GM10847 (cell line): ENCODE results near the gene AXIN2.

ENCODE experiments used
- POLR2A ChIP-seq: IDR thresholded peaks from 2 replicates; pipeline ENCODE4 v1.6.1; 2011; ENCODE audit not compliant: insufficient read length; ENCODE audit errors: extremely low read depth

AXIN2 gene, protein sequence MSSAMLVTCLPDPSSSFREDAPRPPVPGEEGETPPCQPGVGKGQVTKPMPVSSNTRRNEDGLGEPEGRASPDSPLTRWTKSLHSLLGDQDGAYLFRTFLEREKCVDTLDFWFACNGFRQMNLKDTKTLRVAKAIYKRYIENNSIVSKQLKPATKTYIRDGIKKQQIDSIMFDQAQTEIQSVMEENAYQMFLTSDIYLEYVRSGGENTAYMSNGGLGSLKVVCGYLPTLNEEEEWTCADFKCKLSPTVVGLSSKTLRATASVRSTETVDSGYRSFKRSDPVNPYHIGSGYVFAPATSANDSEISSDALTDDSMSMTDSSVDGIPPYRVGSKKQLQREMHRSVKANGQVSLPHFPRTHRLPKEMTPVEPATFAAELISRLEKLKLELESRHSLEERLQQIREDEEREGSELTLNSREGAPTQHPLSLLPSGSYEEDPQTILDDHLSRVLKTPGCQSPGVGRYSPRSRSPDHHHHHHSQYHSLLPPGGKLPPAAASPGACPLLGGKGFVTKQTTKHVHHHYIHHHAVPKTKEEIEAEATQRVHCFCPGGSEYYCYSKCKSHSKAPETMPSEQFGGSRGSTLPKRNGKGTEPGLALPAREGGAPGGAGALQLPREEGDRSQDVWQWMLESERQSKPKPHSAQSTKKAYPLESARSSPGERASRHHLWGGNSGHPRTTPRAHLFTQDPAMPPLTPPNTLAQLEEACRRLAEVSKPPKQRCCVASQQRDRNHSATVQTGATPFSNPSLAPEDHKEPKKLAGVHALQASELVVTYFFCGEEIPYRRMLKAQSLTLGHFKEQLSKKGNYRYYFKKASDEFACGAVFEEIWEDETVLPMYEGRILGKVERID

DNA sequence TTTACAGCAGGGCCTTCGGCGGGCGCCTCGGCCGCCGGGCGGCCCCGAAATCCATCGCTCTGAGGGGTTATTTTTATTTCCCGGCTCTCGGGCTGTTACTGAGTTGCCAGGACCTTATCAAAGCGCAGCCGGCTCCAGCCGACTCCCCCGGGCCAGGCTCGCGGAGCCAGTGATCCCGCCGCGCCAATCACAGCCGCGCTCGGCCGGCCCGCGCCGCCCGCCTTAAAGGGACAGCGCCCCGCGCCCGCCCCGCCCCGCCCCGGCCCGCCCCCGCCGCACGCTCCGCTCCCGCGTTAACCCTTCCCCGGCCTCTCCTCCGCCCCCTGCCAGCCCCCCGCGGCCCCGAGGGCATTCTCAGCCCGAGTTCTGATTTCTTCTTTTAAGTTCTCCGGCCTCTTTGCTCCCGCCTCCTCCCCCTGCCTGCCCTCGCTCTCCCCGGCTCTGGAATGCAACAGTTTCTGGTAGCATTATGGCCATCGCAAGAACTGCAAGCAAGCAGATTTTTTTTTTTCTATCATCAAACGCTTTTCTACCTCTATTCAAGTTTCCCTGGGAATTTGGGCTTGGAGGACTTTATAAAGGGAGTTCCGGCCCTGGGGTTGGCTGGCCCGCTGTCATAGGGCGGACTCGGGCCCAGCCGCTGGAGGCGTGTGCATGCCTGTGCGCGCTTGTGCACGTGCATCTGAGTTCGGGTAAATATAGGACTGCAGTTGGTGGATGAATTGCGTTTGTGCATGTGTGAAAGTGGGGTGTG, at the start of gene AXIN2:
AXIN2 (minus strand) TSS at position 197 of the 754 bp plus-strand sequence. CDS start 3,028 bp downstream, outside the sequence.
- no peak for TF ChIP-seq POLR2A

DNA sequence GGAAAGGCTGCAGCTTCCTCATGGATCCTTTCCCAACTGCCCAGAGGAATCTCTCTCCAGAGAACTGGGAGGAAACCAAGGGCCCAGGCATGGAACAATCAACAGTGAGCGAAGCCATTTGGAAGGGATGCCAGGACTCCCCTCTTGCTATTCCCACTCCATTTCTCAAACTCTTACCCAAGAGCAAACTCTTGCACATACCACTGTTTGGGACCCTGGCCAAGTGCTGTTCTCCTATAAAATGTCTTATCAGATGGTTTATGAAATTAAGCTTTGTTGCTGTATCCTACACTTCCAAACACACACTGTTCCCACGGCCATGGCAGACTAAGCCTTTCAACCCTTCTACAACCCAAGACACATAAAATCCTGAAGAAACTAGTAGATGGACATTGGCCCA, 48.3 kb upstream of the AXIN2 start:
- no peak for TF ChIP-seq POLR2A

DNA sequence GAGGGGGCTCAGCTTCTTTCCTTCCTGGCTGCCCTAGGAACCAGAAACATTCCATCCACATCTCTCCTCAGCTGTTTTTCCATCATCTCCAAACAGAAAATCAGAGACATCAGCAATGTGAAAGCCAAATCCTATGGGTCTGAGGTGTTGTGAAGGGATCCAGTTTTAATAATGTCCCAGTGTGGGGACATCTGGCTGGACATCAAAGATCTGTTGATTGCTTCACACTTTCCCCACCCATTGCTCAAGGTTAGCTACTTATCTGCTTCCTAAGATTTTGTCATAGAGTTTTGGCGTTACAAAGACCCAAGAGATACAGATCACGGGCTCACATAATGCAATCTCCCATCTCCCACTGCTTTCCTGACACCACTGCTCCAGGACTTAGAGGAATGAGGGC, 47.8 kb upstream of the AXIN2 start:
- no peak for TF ChIP-seq POLR2A

DNA sequence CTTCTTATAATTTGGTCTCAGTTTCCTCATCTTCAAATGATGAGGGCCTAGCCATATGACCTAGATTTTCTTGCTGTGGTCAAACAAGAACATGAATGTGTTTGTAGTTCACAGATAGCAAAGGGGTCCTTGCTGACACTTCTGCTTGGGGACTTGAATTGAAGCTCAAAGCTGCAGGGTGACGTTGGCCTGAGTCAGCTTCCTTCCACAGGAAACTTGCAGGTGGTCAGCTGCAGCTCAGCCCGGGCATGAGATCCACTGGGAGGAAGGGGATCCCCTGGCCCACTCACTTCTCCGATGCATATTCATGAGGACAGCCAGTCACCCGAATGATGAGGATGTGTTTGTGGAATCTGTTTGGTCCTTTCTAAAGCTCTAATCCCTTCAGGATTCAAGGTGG, 42.6 kb upstream of the AXIN2 start:
- TF ChIP-seq POLR2A, result no peak

DNA sequence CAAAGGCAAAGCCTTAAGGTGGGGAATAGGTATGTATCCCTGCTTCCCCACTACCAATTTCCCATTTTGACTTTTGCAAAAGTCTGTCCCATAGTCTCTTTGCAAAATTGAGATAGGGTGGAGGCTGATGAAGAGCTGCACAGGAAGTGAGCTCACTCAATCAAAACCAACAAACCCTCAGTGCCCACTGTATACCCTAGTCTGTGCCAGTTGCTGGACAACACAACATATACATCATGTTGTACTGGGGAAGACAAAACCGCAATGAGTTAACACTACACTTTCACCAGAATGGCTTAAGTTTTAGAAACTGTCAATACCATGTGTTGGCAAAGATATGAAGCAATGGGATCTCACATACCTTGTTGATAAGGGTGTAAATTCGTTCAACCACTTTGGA, 40.4 kb upstream of the AXIN2 start:
- TF ChIP-seq POLR2A, result no peak

DNA sequence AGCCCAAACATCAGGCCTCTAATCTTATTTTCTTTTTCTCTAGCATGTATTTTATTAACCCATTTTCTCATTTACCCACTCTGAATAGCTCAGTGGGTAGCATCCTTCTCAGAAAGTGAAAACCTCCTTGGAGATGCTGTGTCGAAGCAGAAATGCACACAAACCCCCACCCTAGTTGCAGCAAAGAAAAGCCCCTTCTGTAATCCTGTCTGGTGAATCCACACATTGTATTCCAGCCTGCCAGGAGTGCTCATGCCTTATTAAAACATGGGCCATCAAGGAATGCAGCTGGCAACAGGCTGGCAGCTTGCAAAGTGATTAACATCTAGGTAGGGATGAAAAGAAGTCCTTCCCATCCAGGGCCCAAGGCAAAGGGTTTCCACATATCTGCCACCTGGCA, 39.7 kb upstream of the AXIN2 start:
- TF ChIP-seq POLR2A, result no peak

DNA sequence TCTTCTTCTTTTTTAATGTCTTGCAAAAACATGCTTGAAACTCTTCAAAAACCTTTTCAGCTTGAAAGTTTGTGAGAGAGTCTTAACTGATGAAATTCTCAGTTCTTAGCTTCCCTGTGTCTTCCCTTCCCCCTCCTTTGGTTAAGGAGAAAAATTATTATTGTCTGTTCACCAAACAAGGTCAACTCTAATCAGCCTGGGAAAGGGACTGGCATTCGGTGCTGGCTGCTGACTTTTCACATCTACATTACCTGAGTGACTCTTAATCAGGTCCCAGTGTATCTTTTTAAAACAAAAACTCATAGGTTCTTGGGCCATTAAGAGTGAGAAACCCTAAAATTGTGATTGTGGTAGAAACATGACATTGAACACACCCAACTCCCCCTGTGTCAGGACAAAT, 39.1 kb upstream of the AXIN2 start:
- no peak for TF ChIP-seq POLR2A

DNA sequence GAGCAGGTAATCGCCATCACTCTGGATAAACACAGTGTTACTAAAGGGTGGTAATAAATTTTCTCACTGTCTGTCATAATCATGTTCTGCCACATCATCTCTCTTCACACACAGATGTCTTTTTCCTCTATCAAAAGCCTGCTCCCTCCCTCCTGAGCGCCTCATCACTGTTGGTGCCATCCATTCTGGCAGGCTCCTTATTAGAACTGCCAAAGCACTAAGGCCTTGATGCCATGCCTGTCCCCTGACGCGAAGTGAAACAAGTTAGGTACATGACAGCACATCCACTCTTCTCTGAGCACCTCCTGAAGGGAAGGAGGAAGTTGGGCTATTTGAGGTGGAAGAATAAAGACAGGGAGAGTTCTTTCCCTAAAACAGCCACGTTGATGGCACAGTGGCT, 38.2 kb upstream of the AXIN2 start:
- no peak for TF ChIP-seq POLR2A

DNA sequence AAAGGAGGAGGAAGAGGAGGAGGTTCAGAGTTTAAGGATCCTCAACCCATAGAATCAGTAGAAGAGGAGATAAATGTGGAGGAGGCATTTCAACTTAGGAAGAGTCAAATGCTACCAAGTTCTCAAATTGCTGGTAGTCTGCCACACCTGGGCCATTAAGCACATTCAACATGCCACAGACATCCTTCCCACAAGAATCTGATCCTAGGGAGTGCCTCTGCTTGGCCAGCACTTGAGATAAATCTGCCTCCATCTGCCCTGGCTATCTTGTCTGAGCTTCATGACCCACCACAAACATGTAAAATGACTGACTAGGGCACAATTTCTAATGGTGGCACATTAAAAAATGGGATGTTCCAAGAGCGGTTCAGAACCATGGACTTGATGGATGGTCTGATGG, 37.3 kb upstream of the AXIN2 start:
- no peak for TF ChIP-seq POLR2A

DNA sequence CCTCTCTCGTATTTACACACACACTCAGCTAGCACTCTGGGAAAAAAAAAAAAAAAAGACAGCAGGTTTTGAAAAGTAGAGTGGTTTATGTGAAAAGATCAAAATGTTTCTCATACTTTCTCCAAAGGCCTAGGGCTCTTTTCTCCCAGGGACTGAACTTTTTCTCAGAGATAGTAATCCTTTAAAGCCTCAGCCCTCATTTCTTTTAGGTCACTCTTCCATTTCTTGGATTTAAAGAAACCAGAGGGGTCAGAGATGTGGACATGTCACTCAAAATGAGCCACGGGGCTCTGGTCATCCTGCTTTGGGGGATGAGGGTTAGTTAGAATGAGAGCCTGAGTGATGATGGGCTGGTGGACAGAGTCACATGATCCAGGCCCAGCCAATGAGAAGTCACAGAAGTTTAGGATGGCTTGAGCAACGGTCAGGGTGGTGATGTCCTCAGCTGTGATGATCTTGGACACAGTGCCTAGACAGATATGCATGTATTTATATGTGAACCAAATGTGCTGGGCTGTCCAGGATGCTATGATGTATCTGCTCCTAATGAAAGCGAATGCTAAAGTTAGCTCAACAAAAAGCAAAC, 33.7 kb upstream of the AXIN2 start:
- no peak for TF ChIP-seq POLR2A

DNA sequence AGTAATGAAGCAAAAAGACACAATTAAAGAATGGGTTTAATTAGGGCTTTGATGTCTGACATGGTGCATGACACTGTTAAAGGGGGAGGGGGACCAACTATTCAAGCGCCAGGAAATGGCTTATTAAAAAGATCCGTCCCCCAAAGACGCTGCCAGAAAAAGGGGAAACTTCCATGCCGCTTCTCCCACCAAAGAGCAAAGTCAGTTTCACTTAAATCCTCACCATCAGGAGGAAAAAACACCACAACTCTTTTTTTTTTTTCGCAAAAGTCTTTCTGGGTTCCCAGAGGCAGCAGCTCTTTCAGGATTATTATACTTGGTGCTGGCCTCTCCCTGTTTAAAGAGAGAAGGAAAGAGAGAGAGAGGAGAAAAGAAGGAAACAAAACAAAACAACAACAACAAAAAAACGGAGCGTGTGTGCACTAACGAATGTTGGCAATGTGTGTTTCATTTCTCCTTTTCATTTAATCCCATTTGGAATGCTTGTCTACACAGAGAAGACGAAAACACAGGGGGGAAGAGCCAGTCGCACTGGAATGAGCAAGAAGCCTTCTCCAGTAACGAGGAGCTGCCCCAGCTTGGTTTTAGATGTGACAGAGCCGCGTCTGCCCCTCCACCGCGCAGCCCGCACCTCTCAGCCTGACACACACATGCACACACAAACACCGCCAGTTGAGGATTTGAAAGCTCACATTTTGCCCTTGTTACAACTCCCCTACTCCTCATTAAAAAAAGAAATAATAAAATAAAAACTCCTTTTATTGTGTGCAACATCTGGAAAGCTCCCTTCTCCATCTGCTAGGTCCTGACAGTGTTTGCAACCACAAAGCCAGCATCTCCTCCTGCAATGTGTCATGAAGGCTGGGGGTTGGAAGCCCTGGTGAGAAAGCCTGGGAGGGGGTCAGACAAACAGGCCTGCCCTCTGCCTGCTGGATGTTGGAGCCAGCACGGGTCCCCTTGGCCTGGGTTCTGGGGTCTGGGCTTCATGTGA, 32.7 kb upstream of the AXIN2 start:
- no peak for TF ChIP-seq POLR2A

DNA sequence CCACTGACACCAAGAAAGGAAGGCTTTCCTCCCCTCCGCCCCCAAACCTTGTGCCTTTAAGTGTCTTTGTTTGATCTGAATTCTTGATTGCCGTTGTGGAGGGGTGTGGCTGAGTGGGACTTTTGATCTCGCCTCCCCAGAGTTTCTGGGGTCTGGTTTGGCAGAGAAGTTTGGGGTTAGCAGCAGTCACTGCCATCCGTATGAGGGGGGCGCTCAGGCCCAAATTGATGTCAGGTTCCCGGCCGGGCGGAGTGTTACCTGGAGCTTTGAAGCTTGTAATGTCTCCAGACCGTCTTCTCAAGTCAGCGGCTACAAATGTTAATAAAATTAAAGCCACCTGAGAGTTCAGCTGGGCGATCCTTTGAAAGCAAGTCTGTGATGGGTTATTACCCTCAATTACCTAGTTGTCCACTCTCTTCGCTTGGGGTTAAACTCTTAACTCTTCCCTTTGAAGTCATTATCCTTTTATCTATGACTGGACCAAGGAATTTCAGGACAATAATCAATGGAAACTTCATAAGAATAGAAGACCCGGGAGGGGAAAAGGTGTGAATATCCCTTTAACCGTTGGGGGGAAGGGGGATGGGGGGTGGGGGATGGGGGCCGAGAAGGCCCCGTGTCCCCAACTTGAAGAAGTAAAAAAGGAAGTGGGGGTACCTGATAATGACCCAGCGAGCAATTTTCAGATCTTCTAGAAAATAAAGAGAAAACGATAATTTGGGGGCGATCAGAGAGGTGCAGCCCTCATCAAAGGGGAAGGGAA, 31.8 kb upstream of the AXIN2 start:
- TF ChIP-seq POLR2A, result no peak

DNA sequence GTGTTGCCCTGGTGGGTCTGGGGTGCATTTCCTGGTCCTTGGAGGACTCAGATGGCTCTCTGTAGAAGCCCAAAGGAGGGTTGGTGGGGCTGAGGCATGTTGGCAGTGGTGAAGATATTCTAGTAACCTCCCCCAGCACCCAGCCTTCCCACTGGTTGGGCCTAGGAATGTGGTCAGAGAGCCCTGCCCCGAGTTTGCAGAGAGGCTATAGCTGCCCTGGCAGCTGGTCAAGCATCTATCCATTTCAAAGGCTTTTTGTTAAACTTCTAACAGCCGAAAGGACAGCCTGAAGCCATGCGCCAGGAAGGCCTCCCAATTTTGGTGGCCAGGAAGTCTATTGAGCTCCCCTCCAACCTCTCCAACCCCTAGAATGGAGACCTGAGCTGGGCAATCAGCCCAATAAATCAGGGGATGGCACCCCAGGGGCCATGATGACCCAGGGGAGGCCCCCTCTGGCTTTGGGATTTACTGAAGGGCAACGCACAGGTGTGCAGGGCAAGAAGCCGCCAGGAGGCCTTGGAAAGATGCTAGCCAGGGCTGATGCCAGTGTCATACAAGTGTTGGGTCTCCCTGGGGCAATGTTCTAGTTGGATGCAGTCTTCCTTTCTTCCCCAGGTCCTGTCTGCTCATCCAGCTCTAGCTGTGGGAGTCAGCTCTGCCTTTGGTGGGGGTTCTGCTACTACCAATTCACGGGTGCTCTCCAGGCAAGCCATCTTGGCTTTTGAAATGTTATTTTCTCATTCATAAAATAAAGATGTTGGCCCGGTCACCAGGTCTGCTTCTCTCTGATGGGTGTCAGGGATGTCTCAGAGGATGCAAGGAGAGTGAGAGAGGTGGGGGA, 30.9 kb upstream of the AXIN2 start:
- TF ChIP-seq POLR2A, result no peak

DNA sequence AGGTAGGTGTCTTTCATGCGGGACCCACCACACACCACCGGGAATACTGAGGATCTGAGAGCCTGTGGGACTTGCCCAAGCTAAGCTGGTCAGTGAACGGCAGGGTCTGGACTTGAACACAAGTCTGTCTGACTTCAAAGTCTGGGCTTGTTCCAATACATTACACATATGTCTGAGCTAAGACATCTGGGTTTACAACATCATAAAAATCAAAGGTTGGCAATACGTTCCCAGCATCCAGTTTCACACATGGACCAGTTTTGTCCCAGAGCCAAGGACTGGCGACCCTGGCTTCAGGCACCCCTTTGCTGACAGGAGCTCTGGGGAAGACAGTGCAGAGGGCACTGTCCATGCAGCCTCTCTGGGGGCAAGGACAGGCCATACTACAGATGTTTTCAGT, 27.9 kb upstream of the AXIN2 start:
- TF ChIP-seq POLR2A, result no peak
